PFSK-1 (cell line): ENCODE results near the gene SLCO2B1.

Source experiments
- FOXP2 ChIP-seq: optimal IDR thresholded peaks from 2 replicates; pipeline ENCODE3; 2011; ENCODE audit warnings: borderline replicate concordance, control low read depth, inconsistent platforms; ENCODE audit not compliant: insufficient read depth; ENCODE audit errors: extremely low read length, extremely low read depth
- POLR2AphosphoS5 ChIP-seq: IDR thresholded peaks from 2 replicates; pipeline ENCODE4 v1.6.1; 2012; ENCODE audit warnings: low read depth, mild to moderate bottlenecking, control low read depth, low read length, moderate library complexity
- SIN3A ChIP-seq: IDR thresholded peaks from 2 replicates; pipeline ENCODE4 v1.6.1; 2012; ENCODE audit warnings: mild to moderate bottlenecking, low read length, moderate library complexity, borderline replicate concordance; ENCODE audit not compliant: insufficient read depth
- TF ChIP-seq, protein P1 (sequence below), 2 experiments: IDR thresholded peaks; 2 replicates each; pipeline versions ENCODE4 v1.6.1 to v1.8.0; 2011 to 2012; ENCODE audit warnings: low read depth in 2 of 2, low read length in 2 of 2, control low read depth in 1 of 2, inconsistent platforms in 1 of 2, mild to moderate bottlenecking in 1 of 2, moderate library complexity in 1 of 2; ENCODE audit not compliant: insufficient read depth in 1 of 2

DNA sequence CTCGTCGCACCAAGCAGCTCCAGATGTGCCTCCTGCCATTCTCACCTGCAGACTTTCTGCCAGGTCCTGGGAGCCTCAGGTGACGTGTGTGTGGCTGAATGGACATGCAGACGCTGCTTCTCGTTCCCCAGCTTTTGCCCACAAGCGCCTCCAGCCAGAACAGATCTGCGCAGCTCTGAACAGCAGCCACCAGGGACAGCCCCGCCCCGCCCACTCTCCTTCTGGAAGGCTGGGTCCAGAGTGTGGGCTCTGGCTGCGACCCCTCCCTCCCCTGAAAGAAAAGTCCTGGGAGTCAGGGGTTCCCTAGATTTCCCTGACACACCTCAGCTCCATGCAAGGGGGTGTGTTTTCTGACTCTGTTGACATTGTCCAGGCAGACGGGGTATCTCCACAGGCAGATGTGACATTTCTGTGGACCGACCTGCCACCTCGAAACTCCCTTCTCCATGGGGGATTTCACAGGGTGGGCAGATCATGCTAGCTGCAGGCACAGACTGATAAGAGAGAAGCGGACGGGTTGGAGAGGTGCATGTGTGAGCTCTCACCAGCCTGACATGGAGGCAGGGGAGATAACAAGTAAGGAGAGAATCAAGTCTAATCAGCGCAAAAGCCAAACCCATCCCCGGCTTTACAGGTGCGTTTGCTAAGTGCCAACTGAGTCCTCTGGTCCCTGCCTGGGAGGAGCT, 19.8 kb downstream of the SLCO2B1 start:
- TF ChIP-seq, protein P1, sequence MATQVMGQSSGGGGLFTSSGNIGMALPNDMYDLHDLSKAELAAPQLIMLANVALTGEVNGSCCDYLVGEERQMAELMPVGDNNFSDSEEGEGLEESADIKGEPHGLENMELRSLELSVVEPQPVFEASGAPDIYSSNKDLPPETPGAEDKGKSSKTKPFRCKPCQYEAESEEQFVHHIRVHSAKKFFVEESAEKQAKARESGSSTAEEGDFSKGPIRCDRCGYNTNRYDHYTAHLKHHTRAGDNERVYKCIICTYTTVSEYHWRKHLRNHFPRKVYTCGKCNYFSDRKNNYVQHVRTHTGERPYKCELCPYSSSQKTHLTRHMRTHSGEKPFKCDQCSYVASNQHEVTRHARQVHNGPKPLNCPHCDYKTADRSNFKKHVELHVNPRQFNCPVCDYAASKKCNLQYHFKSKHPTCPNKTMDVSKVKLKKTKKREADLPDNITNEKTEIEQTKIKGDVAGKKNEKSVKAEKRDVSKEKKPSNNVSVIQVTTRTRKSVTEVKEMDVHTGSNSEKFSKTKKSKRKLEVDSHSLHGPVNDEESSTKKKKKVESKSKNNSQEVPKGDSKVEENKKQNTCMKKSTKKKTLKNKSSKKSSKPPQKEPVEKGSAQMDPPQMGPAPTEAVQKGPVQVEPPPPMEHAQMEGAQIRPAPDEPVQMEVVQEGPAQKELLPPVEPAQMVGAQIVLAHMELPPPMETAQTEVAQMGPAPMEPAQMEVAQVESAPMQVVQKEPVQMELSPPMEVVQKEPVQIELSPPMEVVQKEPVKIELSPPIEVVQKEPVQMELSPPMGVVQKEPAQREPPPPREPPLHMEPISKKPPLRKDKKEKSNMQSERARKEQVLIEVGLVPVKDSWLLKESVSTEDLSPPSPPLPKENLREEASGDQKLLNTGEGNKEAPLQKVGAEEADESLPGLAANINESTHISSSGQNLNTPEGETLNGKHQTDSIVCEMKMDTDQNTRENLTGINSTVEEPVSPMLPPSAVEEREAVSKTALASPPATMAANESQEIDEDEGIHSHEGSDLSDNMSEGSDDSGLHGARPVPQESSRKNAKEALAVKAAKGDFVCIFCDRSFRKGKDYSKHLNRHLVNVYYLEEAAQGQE (IDR thresholded peaks at IDR 0.05; ENCODE audit: insufficient read depth in 1 of 2, low read depth in 2 of 2, low read length in 2 of 2) = no peak
- TF ChIP-seq POLR2AphosphoS5 = no peak
- no peak for TF ChIP-seq SIN3A
- no peak for TF ChIP-seq FOXP2
